Fibroblast of lung (primary cell): ENCODE results near the gene VMO1. TPM values are rescaled to one million over a fixed set of nuclear protein-coding genes. Genes with fewer than 3 reads are reported as not detected.
"Not testable (repeated sequence)": the region's sequence is repeated elsewhere in the genome, so short reads cannot be mapped to it uniquely, and the experiment has no call there.

Experiments used
- DNase-seq, 2 donors: peaks; one replicate each; pipeline versions ENCODE4 v3.0.0 to v3.0.0-alpha.2; 2010; ENCODE audit warnings: low read depth in 2 of 2
- H2AFZ ChIP-seq: 2 replicates; pipeline ENCODE4 v1.5.1; 2012; ENCODE audit warnings: low read length, control low read depth, inconsistent platforms
- H3K27ac ChIP-seq: 2 replicates; pipeline ENCODE4 v1.5.1; 2011; ENCODE audit warnings: low read length, control low read depth; ENCODE audit not compliant: insufficient read depth
- H3K27me3 ChIP-seq: 2 replicates; pipeline ENCODE4 v1.5.1; 2011; ENCODE audit warnings: mild to moderate bottlenecking, low read length; ENCODE audit not compliant: control insufficient read depth, insufficient read depth
- H3K36me3 ChIP-seq: 2 replicates; pipeline ENCODE4 v1.5.1; 2011; ENCODE audit warnings: low read length; ENCODE audit not compliant: control insufficient read depth, insufficient read depth
- H3K4me1 ChIP-seq: 2 replicates; pipeline ENCODE4 v1.5.1; 2011; ENCODE audit warnings: low read length; ENCODE audit not compliant: control insufficient read depth, insufficient read depth; ENCODE audit errors: extremely low read depth
- H3K4me2 ChIP-seq: 2 replicates; pipeline ENCODE4 v1.5.1; 2011; ENCODE audit warnings: low read length, control low read depth; ENCODE audit not compliant: insufficient read depth; ENCODE audit errors: extremely low read depth
- H3K4me3 ChIP-seq, 4 experiments: fragments of 200-600 bp in 1 of 4; sonication (generic) in 1 of 4; replicated peaks in 1 of 4; 2 replicates each; pipeline ENCODE4 v1.5.1; 2011 to 2016; ENCODE audit warnings: low read length in 4 of 4, low read depth in 3 of 4, mild to moderate bottlenecking in 3 of 4, control low read depth in 2 of 4, inconsistent platforms in 1 of 4, mixed read lengths in 1 of 4; ENCODE audit not compliant: insufficient read depth in 1 of 4; ENCODE audit errors: control extremely low read depth in 1 of 4
- H3K79me2 ChIP-seq: 2 replicates; pipeline ENCODE4 v1.5.1; 2012; ENCODE audit warnings: mild to moderate bottlenecking, low read length, inconsistent platforms; ENCODE audit not compliant: control insufficient read depth, insufficient read depth
- H3K9ac ChIP-seq: 2 replicates; pipeline ENCODE4 v1.5.1; 2011; ENCODE audit warnings: mild to moderate bottlenecking, low read length, control low read depth; ENCODE audit not compliant: insufficient read depth
- H3K9me3 ChIP-seq: 2 replicates; pipeline ENCODE4 v1.5.1; 2012; ENCODE audit warnings: low read depth, low read length; ENCODE audit not compliant: control insufficient read depth, insufficient read depth
- H4K20me1 ChIP-seq: 2 replicates; pipeline ENCODE4 v1.5.1; 2011; ENCODE audit warnings: low read length; ENCODE audit not compliant: control insufficient read depth, insufficient read depth; ENCODE audit errors: extremely low read depth
- CTCF ChIP-seq, 2 donors: IDR thresholded peaks in 1 of 2; conservative IDR thresholded peaks in 1 of 2; 1 replicate in 1 of 2; 2 replicates in 1 of 2; pipeline ENCODE4 v1.5.1; 2011 to 2012; ENCODE audit warnings: low read length in 2 of 2, control low read depth in 1 of 2, inconsistent platforms in 1 of 2, low read depth in 1 of 2, mild to moderate bottlenecking in 1 of 2
- EZH2 ChIP-seq: IDR thresholded peaks from 2 replicates; pipeline ENCODE4 v1.5.1; 2012; ENCODE audit warnings: low read length, control low read depth, mild to moderate bottlenecking; ENCODE audit errors: missing control alignments
- polyA plus RNA-seq, 2 donors: library from polyadenylated mRNA; depleted of rRNA in 1 of 2; stranded (reverse) in 1 of 2; unstranded in 1 of 2; fragments of >200 nt; gene quantifications; 2 replicates each; pipeline ENCODE4 v1.2.1, GENCODE V29; 2011 to 2012; ENCODE audit warnings: missing spikeins in 1 of 2
- total RNA-seq: library from RNA; depleted of rRNA; stranded (reverse); fragments of >200 nt; gene quantifications from 2 replicates; pipeline ENCODE4 v1.2.1, GENCODE V29; 2014

The VMO1 gene
- total and polyA plus RNA-seq, 2 donors (not counting 1 experiment from before 2014, with no cell fraction given): 0.33 TPM; not detected in 1

- peak within 1 kb of the TSS; percentile 71 for H3K9ac ChIP-seq
- DNase-seq: peak; percentile 86 to 93
- H3K4me1 ChIP-seq: peaks cover 5% of the 10 kb centered on the region
- peak within 1 kb of the TSS; percentile 97 for H3K4me2 ChIP-seq
- H3K27me3 ChIP-seq: no peaks in the 10 kb centered on the region
- H3K27ac ChIP-seq: peak within 1 kb of the TSS; percentile 85
- peak within 1 kb of the TSS; percentile 44 to 82 (median 70) for H3K4me3 ChIP-seq
- H4K20me1 ChIP-seq: peaks cover 3% of the 10 kb centered on the region
- peak within 1 kb of the TSS; percentile 12 for H2AFZ ChIP-seq
- no peak for TF ChIP-seq EZH2
- no peak for TF ChIP-seq CTCF (conservative IDR thresholded peaks at IDR 0.05 in 1 of 2, IDR thresholded peaks at IDR 0.05 in 1 of 2; ENCODE audit: low read depth in 1 of 2, low read length in 2 of 2)
- no peaks in the 10 kb centered on the region for H3K9me3 ChIP-seq
- no peaks in the 10 kb centered on the region for H3K36me3 ChIP-seq
- peaks cover 36% of the 10 kb centered on the region for H3K79me2 ChIP-seq
These were observed 47.2 kb upstream of the VMO1 start, which contains the start of gene MINK1 for GRCh38 chr17:4833178-4833940. Gene MINK1, plus strand, starts transcription at chr17:4833340. Its CDS starts 244 bp downstream, at chr17:4833584.

GRCh38 chr17:4832829-4833177, 46.6 kb upstream of the VMO1 start:
- not testable (repeated sequence) for H3K4me1 ChIP-seq, H3K36me3 ChIP-seq, H2AFZ ChIP-seq, H4K20me1 ChIP-seq, H3K9me3 ChIP-seq, DNase-seq, H3K27me3 ChIP-seq
- Histone ChIP-seq H3K9ac (peak overlapping the region; percentile 71), H3K27ac (peak overlapping the region; percentile 85), H3K79me2 (peaks cover 35% of the 10 kb centered on the region), H3K4me3 (peak overlapping the region; percentile 44 to 82 (median 68)), H3K4me2 (peak overlapping the region; percentile 92)

- Histone ChIP-seq H2AFZ (no peak overlapping the region), H3K4me2 (no peak overlapping the region), H4K20me1 (no peaks in the 10 kb centered on the region), H3K4me3 (no peak overlapping the region), H3K27me3 (no peaks in the 10 kb centered on the region), H3K27ac (no peak overlapping the region), H3K9ac (no peak overlapping the region), H3K79me2 (no peaks in the 10 kb centered on the region), H3K9me3 (no peaks in the 10 kb centered on the region), H3K4me1 (no peaks in the 10 kb centered on the region), H3K36me3 (no peaks in the 10 kb centered on the region)
- TF ChIP-seq CTCF (conservative IDR thresholded peaks at IDR 0.05 in 1 of 2, IDR thresholded peaks at IDR 0.05 in 1 of 2; ENCODE audit: low read depth in 1 of 2, low read length in 2 of 2) (no peak), EZH2 (no peak)
- no peak for DNase-seq
These were observed 41.2 kb upstream of the VMO1 start for GRCh38 chr17:4827399-4827798.
